ENCODE data around the gene GCFC2.
A peak's percentile ranks its signal among the peaks of the same experiment; 100 is the strongest.
"Not testable (repeated sequence)": the region's sequence is repeated elsewhere in the genome, so short reads cannot be mapped to it uniquely, and the experiment has no call there.

GCFC2 gene

GRCh38 chr2:75710577-75711253 is at the start of gene GCFC2:
Gene GCFC2, minus strand, starts transcription at chr2:75710915. Its CDS starts 60 bp downstream, at chr2:75710855.
- DNase-seq (ENCODE audit: low spot score): peak; percentile 80
- FAIRE-seq: no peak

DNA sequence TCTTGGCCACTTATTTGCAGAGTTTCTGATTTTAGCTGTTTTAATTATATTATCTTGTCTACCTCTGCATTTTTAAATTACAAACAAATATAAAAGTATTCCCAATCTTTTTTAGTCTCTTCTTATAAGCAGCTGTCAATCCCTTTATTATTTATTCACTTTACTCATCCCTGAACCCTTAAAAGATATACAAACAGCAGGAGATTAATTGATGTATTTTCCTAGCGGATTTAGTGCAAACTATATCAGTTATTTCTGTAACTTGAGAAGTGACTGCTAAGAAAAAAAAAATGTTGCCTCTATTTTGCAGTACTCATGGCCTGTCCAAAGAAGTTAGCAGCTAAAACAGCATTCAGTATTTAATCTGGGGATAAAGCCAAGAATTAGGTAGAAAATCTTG is 42.1 kb upstream of the GCFC2 start:
- no peak for FAIRE-seq
- DNase-seq (ENCODE audit: low spot score): no peak

- DNase-seq (ENCODE audit: low spot score) (no peak), FAIRE-seq (no peak)
Observed at GRCh38 chr2:75751824-75752468, 41.2 kb upstream of the GCFC2 start.

DNA sequence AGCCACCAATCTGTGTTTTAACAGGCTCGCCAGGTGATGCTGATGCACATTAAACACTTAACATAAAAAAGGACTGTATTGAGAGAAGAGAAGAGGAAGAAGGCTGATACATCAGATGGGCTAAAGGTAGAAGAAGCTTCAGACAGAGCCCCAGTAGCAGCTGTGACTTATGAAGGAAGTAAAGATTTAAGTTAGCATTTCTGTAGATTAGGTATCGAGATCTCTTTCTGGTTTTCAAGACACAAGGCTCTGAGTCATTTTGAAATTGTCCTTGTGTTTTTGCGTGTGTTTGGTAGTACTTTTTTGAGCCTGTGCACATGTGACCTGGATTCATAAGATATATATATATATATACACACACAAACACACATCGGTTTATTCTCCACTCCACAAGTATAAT is 40.6 kb upstream of the GCFC2 start:
- FAIRE-seq: no peak
- DNase-seq (ENCODE audit: low spot score): no peak

DNA sequence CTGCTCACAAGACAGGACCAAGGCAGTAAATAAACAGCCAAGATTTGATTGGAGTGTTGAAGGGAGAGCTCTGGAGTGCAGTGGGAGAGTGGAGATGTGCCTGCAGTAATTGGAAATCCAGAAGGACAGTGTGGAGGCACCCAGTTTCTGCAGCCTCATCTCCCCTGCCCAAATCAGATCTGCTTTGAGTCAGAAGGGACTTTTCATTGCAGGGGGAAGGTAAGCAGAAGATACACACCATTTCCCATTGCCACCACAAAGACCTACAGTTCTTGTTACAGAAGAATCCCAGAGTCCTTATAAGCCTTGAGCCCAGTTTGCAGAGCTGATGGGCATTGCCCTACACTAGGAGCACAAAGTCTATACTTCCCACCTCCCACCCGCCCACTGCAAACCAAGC is 27.2 kb upstream of the GCFC2 start:
- DNase-seq (ENCODE audit: low spot score): no peak
- FAIRE-seq: no peak

GRCh38 chr2:75736276-75736675 is 25.6 kb upstream of the GCFC2 start:
- FAIRE-seq (no peak), DNase-seq (ENCODE audit: low spot score) (no peak)

GRCh38 chr2:75729861-75730260 is 19.1 kb upstream of the GCFC2 start:
- no peak for DNase-seq (ENCODE audit: low spot score)
- FAIRE-seq: no peak

DNA sequence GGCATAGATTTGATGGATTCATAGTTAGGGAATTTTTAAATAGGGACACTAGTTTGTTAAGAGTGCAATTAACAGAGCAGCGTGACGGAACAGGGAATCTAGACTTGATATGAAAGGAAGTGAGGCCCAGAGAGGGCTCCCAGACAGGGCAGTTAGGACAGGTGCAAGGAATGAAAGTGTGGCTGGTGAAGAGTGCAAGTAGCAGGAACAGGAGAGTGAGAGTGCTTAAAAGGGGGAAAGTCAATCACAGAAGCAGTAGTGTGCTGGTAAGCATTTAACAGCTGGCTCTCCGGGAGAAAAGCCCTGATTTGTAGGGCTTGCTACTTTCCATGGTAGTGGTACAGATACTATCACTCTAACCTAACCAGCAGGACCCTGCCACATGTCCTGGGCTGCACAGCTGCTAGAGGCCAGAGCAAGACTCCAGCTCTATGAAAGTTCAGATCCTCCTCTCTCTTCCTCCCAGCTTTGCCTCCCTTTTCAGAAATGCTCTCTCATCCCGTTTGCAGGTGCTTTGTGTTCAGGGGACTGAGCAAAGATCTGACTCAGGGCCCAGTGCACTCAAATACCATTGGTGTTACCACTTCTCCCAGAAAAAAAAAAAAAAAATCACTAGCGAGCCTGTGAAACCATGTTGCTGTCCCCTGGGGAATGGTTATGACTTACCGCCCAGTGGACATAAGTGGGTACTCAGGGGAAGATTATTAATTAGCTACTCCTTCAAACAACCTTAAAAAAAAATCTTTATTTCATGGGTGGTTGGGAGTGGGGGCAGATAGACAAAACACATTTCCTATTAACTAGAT is 18.1 kb upstream of the GCFC2 start:
- DNase-seq (ENCODE audit: low spot score) (no peak), FAIRE-seq (no peak)

DNA sequence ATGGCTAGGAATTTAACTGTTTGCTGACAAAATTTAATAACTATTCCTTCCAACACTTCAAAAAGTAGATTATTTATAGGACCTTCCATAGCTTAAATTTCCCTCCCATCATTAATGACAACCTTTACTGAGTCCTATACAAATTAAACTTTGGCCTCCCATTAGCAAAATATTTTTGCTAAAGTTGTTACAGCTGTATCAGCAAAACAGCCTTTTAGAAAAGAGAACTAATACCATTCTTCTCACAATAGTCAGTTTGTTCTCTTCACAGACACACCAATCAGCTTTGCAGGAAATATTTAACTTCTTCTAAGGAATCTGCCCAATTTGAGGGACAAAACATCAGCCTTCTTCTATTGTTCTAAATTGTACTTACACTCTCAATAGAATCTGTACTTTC is 12.0 kb upstream of the GCFC2 start:
- no peak for DNase-seq (ENCODE audit: low spot score)
- no peak for FAIRE-seq

DNA sequence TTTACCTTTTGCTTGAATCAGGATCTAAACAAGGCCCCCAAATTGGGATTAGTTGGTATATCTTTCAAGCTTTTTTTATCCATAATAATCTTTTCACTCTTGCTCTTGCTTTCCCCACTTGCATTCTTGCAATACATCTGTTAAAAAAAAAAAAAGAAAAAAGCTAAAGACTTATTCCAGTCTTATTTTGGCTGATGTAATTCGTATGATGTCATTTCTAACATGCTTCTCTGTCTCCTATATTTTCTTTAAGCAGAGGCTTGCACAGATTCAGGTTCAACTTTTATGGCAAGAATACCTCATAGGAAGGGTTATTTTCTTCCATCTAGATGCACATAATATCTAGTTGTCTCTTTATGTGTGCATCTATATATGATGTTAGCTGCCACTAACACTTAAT is 9.8 kb upstream of the GCFC2 start:
- DNase-seq (ENCODE audit: low spot score) (no peak), FAIRE-seq (no peak)

- FAIRE-seq (no peak), DNase-seq (ENCODE audit: low spot score) (no peak)
Observed at GRCh38 chr2:75719616-75720015, 8.9 kb upstream of the GCFC2 start.

- FAIRE-seq: no peak
- DNase-seq (ENCODE audit: low spot score): no peak
Observed at GRCh38 chr2:75716406-75716805, 5.7 kb upstream of the GCFC2 start.

DNA sequence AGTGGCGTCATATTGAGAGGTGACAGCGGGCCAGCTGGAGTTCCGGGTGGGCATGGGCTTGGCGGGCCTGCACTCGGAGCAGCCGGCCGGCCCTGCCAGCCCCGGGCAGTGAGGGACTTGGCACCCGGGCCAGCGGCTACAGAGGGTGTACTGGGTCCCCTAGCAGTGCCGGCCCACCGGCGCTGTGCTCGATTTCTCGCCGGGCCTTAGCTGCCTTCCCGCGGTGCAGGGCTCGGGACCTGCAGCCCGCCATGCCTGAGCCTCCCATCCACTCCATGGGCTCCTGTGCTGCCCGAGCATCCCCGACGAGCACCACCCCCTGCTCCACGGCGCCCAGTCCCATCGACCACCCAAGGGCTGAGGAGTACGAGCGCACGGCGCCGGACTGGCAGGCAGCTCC is 875 bp upstream of the GCFC2 start:
- not testable (repeated sequence) for DNase-seq (ENCODE audit: low spot score)

DNA sequence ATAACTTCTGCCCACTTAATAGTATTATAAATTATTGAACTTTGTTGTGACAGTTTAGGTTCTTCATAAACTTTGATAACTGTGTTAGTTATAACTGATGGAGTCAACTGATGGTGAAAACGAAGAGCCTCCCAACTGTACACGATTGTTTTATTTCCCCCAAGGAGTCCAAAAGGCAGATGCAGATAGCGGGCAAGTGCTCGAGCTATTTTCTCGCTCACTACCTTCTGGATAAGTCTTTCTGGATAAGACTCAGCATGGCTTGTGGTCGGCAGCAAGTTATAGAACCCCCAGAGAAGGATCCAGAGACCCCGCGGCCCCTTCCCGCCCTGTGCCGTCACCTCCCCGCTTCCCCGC is 517 bp downstream of the GCFC2 start:
- DNase-seq (ENCODE audit: low spot score) (no peak), FAIRE-seq (peak; percentile 7)

More for the DNA sequence above, 875 bp upstream of the GCFC2 start:
- FAIRE-seq: not testable (repeated sequence)

DNA sequence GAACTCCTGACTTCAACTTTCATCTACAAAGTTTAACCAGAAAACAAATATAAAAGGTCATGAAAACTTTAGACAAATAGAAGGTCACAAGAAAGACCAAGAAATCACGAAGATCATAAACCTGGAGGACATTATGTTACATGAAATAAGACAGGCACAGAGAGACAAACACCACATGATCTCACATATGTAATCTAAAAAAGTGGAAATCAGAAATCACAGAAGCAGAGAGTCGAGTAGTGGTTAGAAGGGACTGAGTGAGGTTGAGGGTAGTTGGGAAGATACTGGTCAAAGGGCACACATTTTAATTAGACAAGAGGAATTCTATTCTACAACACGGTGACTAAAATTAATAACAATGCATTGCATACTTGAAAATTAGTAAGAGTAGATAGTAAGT is 1.4 kb downstream of the GCFC2 start:
- no peak for DNase-seq (ENCODE audit: low spot score)
- no peak for FAIRE-seq

DNA sequence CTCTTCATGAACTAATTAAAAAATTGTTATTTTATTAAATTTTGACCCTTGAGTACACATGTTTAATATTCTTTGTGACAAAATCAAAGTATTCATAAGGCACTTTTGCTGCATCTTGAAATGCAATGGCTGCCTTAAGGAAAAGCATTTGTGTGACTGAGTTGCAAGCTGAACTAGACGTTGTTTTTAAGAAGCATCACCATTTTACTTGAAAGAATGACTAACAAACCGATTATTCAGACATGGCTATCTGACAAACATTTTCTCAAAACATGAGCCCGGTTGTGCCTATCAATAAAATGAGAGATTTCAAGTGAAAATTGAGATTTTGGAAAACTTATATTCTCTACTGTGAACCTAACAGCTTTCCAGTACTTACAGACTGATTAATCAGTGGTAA is 2.8 kb downstream of the GCFC2 start:
- DNase-seq (ENCODE audit: low spot score): no peak
- no peak for FAIRE-seq

- DNase-seq (ENCODE audit: low spot score): no peak
Observed at GRCh38 chr2:75705921-75706320, 4.8 kb downstream of the GCFC2 start.

GRCh38 chr2:75703589-75704287 is 7.0 kb downstream of the GCFC2 start:
- no peak for FAIRE-seq

More at GRCh38 chr2:75705921-75706320, 4.8 kb downstream of the GCFC2 start:
- no peak for FAIRE-seq

DNA sequence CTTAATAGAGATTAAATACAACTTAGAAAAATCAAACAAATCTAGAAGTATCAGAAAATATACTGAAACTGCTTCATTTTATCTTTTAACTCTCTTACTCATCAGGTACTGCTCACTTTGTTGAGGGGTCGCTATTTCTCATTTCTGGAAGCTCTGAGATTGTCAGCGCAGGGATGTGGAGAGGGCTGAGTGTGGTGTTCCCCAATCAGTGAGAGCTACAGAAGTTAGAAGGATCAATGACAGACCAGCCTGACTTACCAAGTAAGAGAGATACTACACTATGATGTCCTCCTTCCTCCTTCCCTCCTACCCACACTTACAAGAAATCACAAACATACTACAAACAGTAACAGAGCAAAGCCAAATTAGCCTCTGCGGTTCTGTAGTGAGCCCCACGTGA is 8.1 kb downstream of the GCFC2 start:
- DNase-seq (ENCODE audit: low spot score) (no peak), FAIRE-seq (no peak)

More at GRCh38 chr2:75703589-75704287, 7.0 kb downstream of the GCFC2 start:
- DNase-seq (ENCODE audit: low spot score): no peak

- DNase-seq (ENCODE audit: low spot score) (no peak), FAIRE-seq (no peak)
Observed at GRCh38 chr2:75698918-75699317, 11.8 kb downstream of the GCFC2 start.

- FAIRE-seq: no peak
- DNase-seq (ENCODE audit: low spot score): no peak
Observed at GRCh38 chr2:75688196-75688595, 22.5 kb downstream of the GCFC2 start.

GRCh38 chr2:75683430-75683829 is 27.3 kb downstream of the GCFC2 start:
- not testable (repeated sequence) for FAIRE-seq; DNase-seq (ENCODE audit: low spot score)

All from RCC 7860 (cell line).